Measurements from ENCODE around the gene SIRT1. TPM values are rescaled to one million over a fixed set of nuclear protein-coding genes. Genes with fewer than 3 reads are reported as not detected.

SIRT1 gene
- total and polyA plus RNA-seq, 9 of the 15 experiments (the other 6 are each of a cell fraction or from before 2014, with no cell fraction given) = 7.8 to 25.8 (median 19.1) TPM

DNA sequence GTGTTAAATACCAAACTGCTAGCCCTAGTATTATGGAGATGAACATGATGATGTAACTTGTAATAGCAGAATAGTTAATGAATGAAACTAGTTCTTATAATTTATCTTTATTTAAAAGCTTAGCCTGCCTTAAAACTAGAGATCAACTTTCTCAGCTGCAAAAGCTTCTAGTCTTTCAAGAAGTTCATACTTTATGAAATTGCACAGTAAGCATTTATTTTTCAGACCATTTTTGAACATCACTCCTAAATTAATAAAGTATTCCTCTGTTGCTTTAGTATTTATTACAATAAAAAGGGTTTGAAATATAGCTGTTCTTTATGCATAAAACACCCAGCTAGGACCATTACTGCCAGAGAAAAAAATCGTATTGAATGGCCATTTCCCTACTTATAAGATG, 33.2 kb downstream of the SIRT1 start (continued):
- no peak for TF ChIP-seq ZHX1 (conservative IDR thresholded peaks at IDR 0.05; ENCODE audit: low read length)
- TF ChIP-seq ZEB2 (IDR thresholded peaks at IDR 0.05) = no peak
- peak; percentile 92 for TF ChIP-seq MAFG (tag; conservative IDR thresholded peaks at IDR 0.05)
- TF ChIP-seq HDAC6 (IDR thresholded peaks at IDR 0.05; ENCODE audit: low read depth, low read length) = no peak
- TF ChIP-seq ZNF518B (CRISPR knock-in tag; IDR thresholded peaks at IDR 0.05) = no peak
- no peak for TF ChIP-seq SUPT5H (IDR thresholded peaks at IDR 0.05)
- TF ChIP-seq PHF8 (IDR thresholded peaks at IDR 0.05; ENCODE audit: borderline replicate concordance, low read length) = no peak
- TF ChIP-seq ARID1B (IDR thresholded peaks at IDR 0.05) = no peak

Data from K562 (cell line).